ENCODE measurements around the gene MYO5C.
"Not testable (repeated sequence)": the region's sequence is repeated elsewhere in the genome, so short reads cannot be mapped to it uniquely, and the experiment has no call there.

Gene MYO5C

GRCh38 chr15:52303093-52303772 is 7.6 kb upstream of the MYO5C start:
- DNase-seq = no peak

GRCh38 chr15:52301265-52301847 is 5.8 kb upstream of the MYO5C start:
- no peak for DNase-seq

- DNase-seq = no peak
Observed at GRCh38 chr15:52294881-52295420, 653 bp downstream of the MYO5C start.

- DNase-seq = no peak
Observed at GRCh38 chr15:52292780-52293392, 2.7 kb downstream of the MYO5C start.

- DNase-seq = no peak
Observed at GRCh38 chr15:52291204-52291603, 4.4 kb downstream of the MYO5C start.

- DNase-seq = no peak
Observed at GRCh38 chr15:52290800-52291199, 4.8 kb downstream of the MYO5C start.

- no peak for DNase-seq
Observed at GRCh38 chr15:52290329-52290728, 5.3 kb downstream of the MYO5C start.

GRCh38 chr15:52289629-52290081 is 5.9 kb downstream of the MYO5C start:
- no peak for DNase-seq

- no peak for DNase-seq
Observed at GRCh38 chr15:52288986-52289385, 6.6 kb downstream of the MYO5C start.

GRCh38 chr15:52288051-52288942 is 7.3 kb downstream of the MYO5C start:
- DNase-seq = no peak

- DNase-seq = no peak
Observed at GRCh38 chr15:52287114-52287513, 8.5 kb downstream of the MYO5C start.

GRCh38 chr15:52285941-52286340 is 9.7 kb downstream of the MYO5C start:
- not testable (repeated sequence) for DNase-seq

- DNase-seq = no peak
Observed at GRCh38 chr15:52284164-52284563, 11.4 kb downstream of the MYO5C start.

- DNase-seq = no peak
Observed at GRCh38 chr15:52283281-52283680, 12.3 kb downstream of the MYO5C start.

- no peak for DNase-seq
Observed at GRCh38 chr15:52282418-52282817, 13.2 kb downstream of the MYO5C start.

- no peak for DNase-seq
Observed at GRCh38 chr15:52281085-52282035, 14.2 kb downstream of the MYO5C start.

GRCh38 chr15:52280326-52281084 is 15.1 kb downstream of the MYO5C start:
- no peak for DNase-seq

GRCh38 chr15:52278636-52279367 is 16.8 kb downstream of the MYO5C start:
- no peak for DNase-seq

GRCh38 chr15:52278135-52278534 is 17.5 kb downstream of the MYO5C start:
- DNase-seq = no peak

GRCh38 chr15:52277575-52277974 is 18.0 kb downstream of the MYO5C start:
- no peak for DNase-seq

Measured in hematopoietic multipotent progenitor cell treated with erythropoietin and hydrocortisone succinate and interleukin-3 and kit ligand, for 8 days (in vitro differentiated cells).